AG09319 (cell line): ENCODE data around the gene CEP128.

Source experiments
- DNase-seq: peaks from one replicate; pipeline ENCODE4 v3.0.0-alpha.2; 2010; ENCODE audit warnings: low read depth; ENCODE audit errors: extremely low read depth
- CTCF ChIP-seq: IDR thresholded peaks from 2 replicates; pipeline ENCODE4 v1.5.1; 2011; ENCODE audit warnings: low read depth, mild to moderate bottlenecking, inconsistent platforms, low read length, moderate library complexity

CEP128 gene

GRCh38 chr14:80621701-80622100 lies 319.8 kb downstream of the CEP128 start:
- peak; percentile 53 for DNase-seq

GRCh38 chr14:80620434-80620833 lies 321.1 kb downstream of the CEP128 start:
- no peak for TF ChIP-seq CTCF
- DNase-seq = no peak

More at GRCh38 chr14:80621701-80622100, 319.8 kb downstream of the CEP128 start:
- TF ChIP-seq CTCF = no peak

GRCh38 chr14:80618751-80619329 lies 322.7 kb downstream of the CEP128 start:
- DNase-seq = no peak

GRCh38 chr14:80615831-80616230 lies 325.7 kb downstream of the CEP128 start:
- no peak for DNase-seq
- TF ChIP-seq CTCF = no peak

More at GRCh38 chr14:80618751-80619329, 322.7 kb downstream of the CEP128 start:
- TF ChIP-seq CTCF = no peak

- DNase-seq = no peak
These were observed 332.5 kb downstream of the CEP128 start for GRCh38 chr14:80609055-80609454.

GRCh38 chr14:80608563-80608962 lies 333.0 kb downstream of the CEP128 start:
- TF ChIP-seq CTCF = no peak
- no peak for DNase-seq

More at GRCh38 chr14:80609055-80609454, 332.5 kb downstream of the CEP128 start:
- TF ChIP-seq CTCF = no peak

- DNase-seq = no peak
These were observed 333.9 kb downstream of the CEP128 start for GRCh38 chr14:80607430-80608190.

More at GRCh38 chr14:80607430-80608190, 333.9 kb downstream of the CEP128 start:
- TF ChIP-seq CTCF = no peak
